ENCODE results near the gene CCDC88C.

- no peak for TF ChIP-seq CTCF (IDR thresholded peaks at IDR 0.05)
- TF ChIP-seq EP300 (IDR thresholded peaks at IDR 0.05): no peak
- TF ChIP-seq POLR2AphosphoS5 (IDR thresholded peaks at IDR 0.05): no peak
- no peak for TF ChIP-seq POLR2A (IDR thresholded peaks at IDR 0.05)
These were observed 3.2 kb downstream of the CCDC88C start for GRCh38 chr14:91414475-91414833.

All from upper lobe of left lung (tissue), 4 donors.